HEK293 (cell line): ENCODE results near the gene HTR2A.

Experiments
- ZNF114 ChIP-seq: fragments of 450-650 bp; formaldehyde crosslinking; IDR thresholded peaks from 2 replicates; pipeline ENCODE4 v1.5.0; 2017; ENCODE audit warnings: missing biosample characterization, missing genetic modification characterization
- ZNF423 ChIP-seq: fragments of 450-650 bp; formaldehyde crosslinking; IDR thresholded peaks from 2 replicates; pipeline ENCODE4 v1.5.1; 2016; ENCODE audit warnings: missing biosample characterization, missing genetic modification characterization
- TF ChIP-seq, protein P1 (sequence below): fragments of 450-650 bp; formaldehyde crosslinking; IDR thresholded peaks from 2 replicates; pipeline ENCODE4 v1.5.1; 2016; ENCODE audit warnings: missing biosample characterization, missing genetic modification characterization
- TF ChIP-seq, protein P2 (sequence below): fragments of 450-650 bp; formaldehyde crosslinking; IDR thresholded peaks from 2 replicates; pipeline ENCODE4 v1.5.1; 2016; ENCODE audit warnings: missing biosample characterization, missing genetic modification characterization
- TF ChIP-seq, protein P3 (sequence below): fragments of 450-650 bp; formaldehyde crosslinking; IDR thresholded peaks from 2 replicates; pipeline ENCODE4 v1.5.1; 2016; ENCODE audit warnings: missing biosample characterization, missing genetic modification characterization

DNA sequence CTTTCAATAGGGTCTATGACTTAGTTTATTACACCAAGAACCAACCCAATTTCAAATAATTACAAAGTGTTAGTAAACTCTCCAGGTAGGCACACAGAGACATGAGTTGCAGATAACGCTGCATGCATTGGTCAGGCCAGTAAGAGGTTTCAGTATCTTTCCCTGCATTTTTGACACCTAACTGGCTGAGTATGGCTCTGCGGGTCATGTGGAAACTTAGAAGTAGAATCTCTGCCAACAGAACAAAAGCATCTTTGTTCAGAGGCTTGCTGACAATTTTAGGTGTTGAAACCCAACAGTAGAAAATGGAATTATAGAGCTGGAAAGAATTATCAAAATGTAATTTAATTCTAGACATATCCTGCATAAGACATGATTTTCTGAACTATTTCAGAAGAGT is 25.3 kb downstream of the HTR2A start:
- TF ChIP-seq ZNF114 (tag by site-specific recombination) (no peak), ZNF423 (tag by site-specific recombination) (no peak)
- TF ChIP-seq, protein P1, sequence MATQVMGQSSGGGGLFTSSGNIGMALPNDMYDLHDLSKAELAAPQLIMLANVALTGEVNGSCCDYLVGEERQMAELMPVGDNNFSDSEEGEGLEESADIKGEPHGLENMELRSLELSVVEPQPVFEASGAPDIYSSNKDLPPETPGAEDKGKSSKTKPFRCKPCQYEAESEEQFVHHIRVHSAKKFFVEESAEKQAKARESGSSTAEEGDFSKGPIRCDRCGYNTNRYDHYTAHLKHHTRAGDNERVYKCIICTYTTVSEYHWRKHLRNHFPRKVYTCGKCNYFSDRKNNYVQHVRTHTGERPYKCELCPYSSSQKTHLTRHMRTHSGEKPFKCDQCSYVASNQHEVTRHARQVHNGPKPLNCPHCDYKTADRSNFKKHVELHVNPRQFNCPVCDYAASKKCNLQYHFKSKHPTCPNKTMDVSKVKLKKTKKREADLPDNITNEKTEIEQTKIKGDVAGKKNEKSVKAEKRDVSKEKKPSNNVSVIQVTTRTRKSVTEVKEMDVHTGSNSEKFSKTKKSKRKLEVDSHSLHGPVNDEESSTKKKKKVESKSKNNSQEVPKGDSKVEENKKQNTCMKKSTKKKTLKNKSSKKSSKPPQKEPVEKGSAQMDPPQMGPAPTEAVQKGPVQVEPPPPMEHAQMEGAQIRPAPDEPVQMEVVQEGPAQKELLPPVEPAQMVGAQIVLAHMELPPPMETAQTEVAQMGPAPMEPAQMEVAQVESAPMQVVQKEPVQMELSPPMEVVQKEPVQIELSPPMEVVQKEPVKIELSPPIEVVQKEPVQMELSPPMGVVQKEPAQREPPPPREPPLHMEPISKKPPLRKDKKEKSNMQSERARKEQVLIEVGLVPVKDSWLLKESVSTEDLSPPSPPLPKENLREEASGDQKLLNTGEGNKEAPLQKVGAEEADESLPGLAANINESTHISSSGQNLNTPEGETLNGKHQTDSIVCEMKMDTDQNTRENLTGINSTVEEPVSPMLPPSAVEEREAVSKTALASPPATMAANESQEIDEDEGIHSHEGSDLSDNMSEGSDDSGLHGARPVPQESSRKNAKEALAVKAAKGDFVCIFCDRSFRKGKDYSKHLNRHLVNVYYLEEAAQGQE (tag by site-specific recombination): no peak
- TF ChIP-seq, protein P2, sequence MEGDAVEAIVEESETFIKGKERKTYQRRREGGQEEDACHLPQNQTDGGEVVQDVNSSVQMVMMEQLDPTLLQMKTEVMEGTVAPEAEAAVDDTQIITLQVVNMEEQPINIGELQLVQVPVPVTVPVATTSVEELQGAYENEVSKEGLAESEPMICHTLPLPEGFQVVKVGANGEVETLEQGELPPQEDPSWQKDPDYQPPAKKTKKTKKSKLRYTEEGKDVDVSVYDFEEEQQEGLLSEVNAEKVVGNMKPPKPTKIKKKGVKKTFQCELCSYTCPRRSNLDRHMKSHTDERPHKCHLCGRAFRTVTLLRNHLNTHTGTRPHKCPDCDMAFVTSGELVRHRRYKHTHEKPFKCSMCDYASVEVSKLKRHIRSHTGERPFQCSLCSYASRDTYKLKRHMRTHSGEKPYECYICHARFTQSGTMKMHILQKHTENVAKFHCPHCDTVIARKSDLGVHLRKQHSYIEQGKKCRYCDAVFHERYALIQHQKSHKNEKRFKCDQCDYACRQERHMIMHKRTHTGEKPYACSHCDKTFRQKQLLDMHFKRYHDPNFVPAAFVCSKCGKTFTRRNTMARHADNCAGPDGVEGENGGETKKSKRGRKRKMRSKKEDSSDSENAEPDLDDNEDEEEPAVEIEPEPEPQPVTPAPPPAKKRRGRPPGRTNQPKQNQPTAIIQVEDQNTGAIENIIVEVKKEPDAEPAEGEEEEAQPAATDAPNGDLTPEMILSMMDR: no peak
- TF ChIP-seq, protein P3, sequence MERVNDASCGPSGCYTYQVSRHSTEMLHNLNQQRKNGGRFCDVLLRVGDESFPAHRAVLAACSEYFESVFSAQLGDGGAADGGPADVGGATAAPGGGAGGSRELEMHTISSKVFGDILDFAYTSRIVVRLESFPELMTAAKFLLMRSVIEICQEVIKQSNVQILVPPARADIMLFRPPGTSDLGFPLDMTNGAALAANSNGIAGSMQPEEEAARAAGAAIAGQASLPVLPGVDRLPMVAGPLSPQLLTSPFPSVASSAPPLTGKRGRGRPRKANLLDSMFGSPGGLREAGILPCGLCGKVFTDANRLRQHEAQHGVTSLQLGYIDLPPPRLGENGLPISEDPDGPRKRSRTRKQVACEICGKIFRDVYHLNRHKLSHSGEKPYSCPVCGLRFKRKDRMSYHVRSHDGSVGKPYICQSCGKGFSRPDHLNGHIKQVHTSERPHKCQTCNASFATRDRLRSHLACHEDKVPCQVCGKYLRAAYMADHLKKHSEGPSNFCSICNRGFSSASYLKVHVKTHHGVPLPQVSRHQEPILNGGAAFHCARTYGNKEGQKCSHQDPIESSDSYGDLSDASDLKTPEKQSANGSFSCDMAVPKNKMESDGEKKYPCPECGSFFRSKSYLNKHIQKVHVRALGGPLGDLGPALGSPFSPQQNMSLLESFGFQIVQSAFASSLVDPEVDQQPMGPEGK (tag by site-specific recombination): no peak
